WTC11 (cell line): ENCODE measurements around the gene OR1D5. TPM values are rescaled to one million over a fixed set of nuclear protein-coding genes. Genes with fewer than 3 reads are reported as not detected.

Experiments
- ATAC-seq: fragments of 200-7000 bp; cut with Tn5 transposase; 2 replicates; pipeline ENCODE4 v1.10.0; 2021; ENCODE audit warnings: mild to moderate bottlenecking, moderate library complexity
- CTCF ChIA-PET: fragments of 300-600 bp; sonication (Branson Sonifier 250); formaldehyde crosslinking; loops from one replicate; lab custom pipeline; 2021; ENCODE audit warnings: antibody characterized with exemption; lab: Charles Lee
- POLR2A ChIA-PET: fragments of 350-600 bp; sonication (Branson Sonifier 250); formaldehyde crosslinking; loops from one replicate; lab custom pipeline; 2021; ENCODE audit warnings: antibody characterized with exemption; lab: Charles Lee
- DNase-seq: peaks from one replicate; pipeline ENCODE4 v3.0.0; 2021; ENCODE audit warnings: low spot score
- H3K27ac Mint-ChIP-seq: 2 replicates; pipeline ENCODE4 v1.8.0; 2021; ENCODE audit warnings: mixed read lengths
- H3K27me3 Mint-ChIP-seq: 2 replicates; pipeline ENCODE4 v1.8.0; 2021; ENCODE audit warnings: low read depth, mild to moderate bottlenecking, moderate library complexity, mixed read lengths
- H3K36me3 Mint-ChIP-seq: 2 replicates; pipeline ENCODE4 v1.8.0; 2021; ENCODE audit warnings: mixed read lengths
- H3K4me1 Mint-ChIP-seq: 2 replicates; pipeline ENCODE4 v1.8.0; 2022; ENCODE audit warnings: mixed read lengths
- H3K4me3 Mint-ChIP-seq: 2 replicates; pipeline ENCODE4 v1.8.0; 2021; ENCODE audit warnings: mild to moderate bottlenecking, moderate library complexity, mixed read lengths
- H3K9me3 Mint-ChIP-seq: 2 replicates; pipeline ENCODE4 v1.8.0; 2021; ENCODE audit warnings: mixed read lengths
- ELF4 ChIP-seq: sonication (generic); formaldehyde crosslinking; IDR thresholded peaks from 2 replicates; pipeline ENCODE4 v1.8.1; 2022; ENCODE audit warnings: low read depth, mild to moderate bottlenecking, moderate library complexity, missing genetic modification reagents
- EMX1 ChIP-seq: fragments of 250-450 bp; sonication (Bioruptor Pico); IDR thresholded peaks from 2 replicates; pipeline ENCODE4 v1.8.0; 2021; ENCODE audit warnings: mild to moderate bottlenecking
- ESRRA ChIP-seq: sonication (generic); formaldehyde crosslinking; IDR thresholded peaks from 2 replicates; pipeline ENCODE4 v1.8.1; 2022; ENCODE audit warnings: mild to moderate bottlenecking, missing genetic modification reagents, borderline replicate concordance
- FOXJ3 ChIP-seq: sonication (generic); formaldehyde crosslinking; IDR thresholded peaks from 2 replicates; pipeline ENCODE4 v1.9.0; 2021; ENCODE audit warnings: missing genetic modification reagents, mild to moderate bottlenecking, borderline replicate concordance
- GABPB1 ChIP-seq: sonication (generic); formaldehyde crosslinking; IDR thresholded peaks from 2 replicates; pipeline ENCODE4 v1.8.1; 2023; ENCODE audit warnings: mild to moderate bottlenecking, missing genetic modification reagents
- JUN ChIP-seq: sonication (generic); formaldehyde crosslinking; IDR thresholded peaks from 2 replicates; pipeline ENCODE4 v1.8.0; 2023; ENCODE audit warnings: mild to moderate bottlenecking, missing genetic modification reagents
- NFATC4 ChIP-seq: fragments of 250-450 bp; sonication (Bioruptor Pico); IDR thresholded peaks from 2 replicates; pipeline ENCODE4 v1.9.0; 2021; ENCODE audit warnings: mild to moderate bottlenecking
- OVOL2 ChIP-seq: fragments of 250-450 bp; sonication (Bioruptor Pico); IDR thresholded peaks from 2 replicates; pipeline ENCODE4 v1.9.0; 2021; ENCODE audit warnings: mild to moderate bottlenecking, borderline replicate concordance
- RORB ChIP-seq: fragments of 250-450 bp; sonication (Bioruptor Pico); IDR thresholded peaks from 2 replicates; pipeline ENCODE4 v1.9.0; 2021; ENCODE audit warnings: mild to moderate bottlenecking
- ZNF317 ChIP-seq: sonication (generic); formaldehyde crosslinking; IDR thresholded peaks from 2 replicates; pipeline ENCODE4 v1.8.1; 2023; ENCODE audit warnings: low read depth, mild to moderate bottlenecking, moderate library complexity, missing genetic modification reagents, borderline replicate concordance
- ZNF396 ChIP-seq: fragments of 250-450 bp; sonication (Bioruptor Pico); IDR thresholded peaks from 2 replicates; pipeline ENCODE4 v1.8.0; 2021; ENCODE audit warnings: mild to moderate bottlenecking, moderate library complexity, borderline replicate concordance
- ZNF416 ChIP-seq: fragments of 250-450 bp; sonication (Bioruptor Pico); IDR thresholded peaks from 2 replicates; pipeline ENCODE4 v1.9.0; 2021; ENCODE audit warnings: mild to moderate bottlenecking, inconsistent platforms
- total RNA-seq: library from RNA; stranded (reverse); gene quantifications from 3 replicates; pipeline ENCODE4 v1.2.3, GENCODE V29; 2021
- TF ChIP-seq, protein P1 (sequence below): sonication (generic); formaldehyde crosslinking; IDR thresholded peaks from 2 replicates; pipeline ENCODE4 v1.8.0; 2022; ENCODE audit warnings: mild to moderate bottlenecking, missing genetic modification reagents
- TF ChIP-seq, protein P2 (sequence below): sonication (generic); formaldehyde crosslinking; IDR thresholded peaks from 2 replicates; pipeline ENCODE4 v1.8.0; 2022; ENCODE audit warnings: missing genetic modification reagents
- TF ChIP-seq, protein P3 (sequence below): sonication (generic); formaldehyde crosslinking; IDR thresholded peaks from 2 replicates; pipeline ENCODE4 v1.8.1; 2023; ENCODE audit warnings: mild to moderate bottlenecking, moderate library complexity, missing genetic modification reagents
- TF ChIP-seq, protein P4 (sequence below): sonication (generic); formaldehyde crosslinking; IDR thresholded peaks from 2 replicates; pipeline ENCODE4 v1.8.0; 2022; ENCODE audit warnings: mild to moderate bottlenecking, missing genetic modification reagents
- TF ChIP-seq, protein P5 (sequence below): sonication (generic); formaldehyde crosslinking; IDR thresholded peaks from 2 replicates; pipeline ENCODE4 v1.8.0; 2023; ENCODE audit warnings: mild to moderate bottlenecking, missing genetic modification reagents
- TF ChIP-seq, protein P6 (sequence below): sonication (generic); formaldehyde crosslinking; IDR thresholded peaks from 2 replicates; pipeline ENCODE4 v1.8.1; 2022; ENCODE audit warnings: missing genetic modification reagents, borderline replicate concordance

Gene OR1D5
- total RNA-seq, 1 experiment from 2014 or later, result not detected

DNA sequence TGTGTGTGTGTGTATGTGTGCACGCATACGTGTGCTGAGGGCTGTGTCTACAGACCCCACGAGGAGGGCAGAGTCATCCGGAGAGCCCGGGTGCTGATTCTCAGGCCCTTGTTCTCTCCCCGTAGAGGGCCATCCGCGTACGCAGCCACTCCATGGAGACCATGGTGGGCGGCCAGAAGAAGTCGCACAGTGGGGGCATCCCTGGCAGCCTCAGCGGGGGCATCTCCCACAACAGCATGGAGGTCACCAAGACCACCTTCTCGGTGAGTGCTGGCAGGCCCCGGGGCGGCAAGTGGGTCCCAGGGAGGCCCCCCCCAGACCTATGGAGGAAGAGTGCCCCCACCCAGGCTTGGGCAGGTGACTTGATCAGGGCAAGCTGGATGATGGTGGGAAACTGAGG is 45.5 kb downstream of the OR1D5 start:
- no peaks in the 10 kb centered on the region for H3K4me1 Mint-ChIP-seq
- ATAC-seq, result no peak
- ChIA-PET CTCF (no interaction called here), POLR2A (no interaction called here)
- no peak for TF ChIP-seq JUN (CRISPR knock-in tag)
- no peak for TF ChIP-seq FOXJ3 (CRISPR knock-in tag)
- no peak for TF ChIP-seq ZNF396 (CRISPR knock-in tag)
- TF ChIP-seq, protein P1, sequence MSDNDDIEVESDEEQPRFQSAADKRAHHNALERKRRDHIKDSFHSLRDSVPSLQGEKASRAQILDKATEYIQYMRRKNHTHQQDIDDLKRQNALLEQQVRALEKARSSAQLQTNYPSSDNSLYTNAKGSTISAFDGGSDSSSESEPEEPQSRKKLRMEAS (CRISPR knock-in tag), result no peak
- TF ChIP-seq NFATC4 (CRISPR knock-in tag), result no peak
- no peak for TF ChIP-seq ELF4
- TF ChIP-seq RORB (CRISPR knock-in tag), result no peak
- TF ChIP-seq, protein P2, sequence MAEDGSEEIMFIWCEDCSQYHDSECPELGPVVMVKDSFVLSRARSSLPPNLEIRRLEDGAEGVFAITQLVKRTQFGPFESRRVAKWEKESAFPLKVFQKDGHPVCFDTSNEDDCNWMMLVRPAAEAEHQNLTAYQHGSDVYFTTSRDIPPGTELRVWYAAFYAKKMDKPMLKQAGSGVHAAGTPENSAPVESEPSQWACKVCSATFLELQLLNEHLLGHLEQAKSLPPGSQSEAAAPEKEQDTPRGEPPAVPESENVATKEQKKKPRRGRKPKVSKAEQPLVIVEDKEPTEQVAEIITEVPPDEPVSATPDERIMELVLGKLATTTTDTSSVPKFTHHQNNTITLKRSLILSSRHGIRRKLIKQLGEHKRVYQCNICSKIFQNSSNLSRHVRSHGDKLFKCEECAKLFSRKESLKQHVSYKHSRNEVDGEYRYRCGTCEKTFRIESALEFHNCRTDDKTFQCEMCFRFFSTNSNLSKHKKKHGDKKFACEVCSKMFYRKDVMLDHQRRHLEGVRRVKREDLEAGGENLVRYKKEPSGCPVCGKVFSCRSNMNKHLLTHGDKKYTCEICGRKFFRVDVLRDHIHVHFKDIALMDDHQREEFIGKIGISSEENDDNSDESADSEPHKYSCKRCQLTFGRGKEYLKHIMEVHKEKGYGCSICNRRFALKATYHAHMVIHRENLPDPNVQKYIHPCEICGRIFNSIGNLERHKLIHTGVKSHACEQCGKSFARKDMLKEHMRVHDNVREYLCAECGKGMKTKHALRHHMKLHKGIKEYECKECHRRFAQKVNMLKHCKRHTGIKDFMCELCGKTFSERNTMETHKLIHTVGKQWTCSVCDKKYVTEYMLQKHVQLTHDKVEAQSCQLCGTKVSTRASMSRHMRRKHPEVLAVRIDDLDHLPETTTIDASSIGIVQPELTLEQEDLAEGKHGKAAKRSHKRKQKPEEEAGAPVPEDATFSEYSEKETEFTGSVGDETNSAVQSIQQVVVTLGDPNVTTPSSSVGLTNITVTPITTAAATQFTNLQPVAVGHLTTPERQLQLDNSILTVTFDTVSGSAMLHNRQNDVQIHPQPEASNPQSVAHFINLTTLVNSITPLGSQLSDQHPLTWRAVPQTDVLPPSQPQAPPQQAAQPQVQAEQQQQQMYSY (CRISPR knock-in tag), result no peak
- TF ChIP-seq ESRRA (CRISPR knock-in tag), result no peak
- TF ChIP-seq, protein P3, sequence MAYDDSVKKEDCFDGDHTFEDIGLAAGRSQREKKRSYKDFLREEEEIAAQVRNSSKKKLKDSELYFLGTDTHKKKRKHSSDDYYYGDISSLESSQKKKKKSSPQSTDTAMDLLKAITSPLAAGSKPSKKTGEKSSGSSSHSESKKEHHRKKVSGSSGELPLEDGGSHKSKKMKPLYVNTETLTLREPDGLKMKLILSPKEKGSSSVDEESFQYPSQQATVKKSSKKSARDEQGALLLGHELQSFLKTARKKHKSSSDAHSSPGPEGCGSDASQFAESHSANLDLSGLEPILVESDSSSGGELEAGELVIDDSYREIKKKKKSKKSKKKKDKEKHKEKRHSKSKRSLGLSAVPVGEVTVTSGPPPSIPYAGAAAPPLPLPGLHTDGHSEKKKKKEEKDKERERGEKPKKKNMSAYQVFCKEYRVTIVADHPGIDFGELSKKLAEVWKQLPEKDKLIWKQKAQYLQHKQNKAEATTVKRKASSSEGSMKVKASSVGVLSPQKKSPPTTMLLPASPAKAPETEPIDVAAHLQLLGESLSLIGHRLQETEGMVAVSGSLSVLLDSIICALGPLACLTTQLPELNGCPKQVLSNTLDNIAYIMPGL (CRISPR knock-in tag), result no peak
- TF ChIP-seq ZNF416, result no peak
- DNase-seq, result no peak
- no peaks in the 10 kb centered on the region for H3K27me3 Mint-ChIP-seq
- no peak overlapping the region for H3K4me3 Mint-ChIP-seq
- H3K9me3 Mint-ChIP-seq, result peaks cover 24% of the 10 kb centered on the region
- H3K27ac Mint-ChIP-seq, result no peak overlapping the region
- H3K36me3 Mint-ChIP-seq, result peaks cover 51% of the 10 kb centered on the region

DNA sequence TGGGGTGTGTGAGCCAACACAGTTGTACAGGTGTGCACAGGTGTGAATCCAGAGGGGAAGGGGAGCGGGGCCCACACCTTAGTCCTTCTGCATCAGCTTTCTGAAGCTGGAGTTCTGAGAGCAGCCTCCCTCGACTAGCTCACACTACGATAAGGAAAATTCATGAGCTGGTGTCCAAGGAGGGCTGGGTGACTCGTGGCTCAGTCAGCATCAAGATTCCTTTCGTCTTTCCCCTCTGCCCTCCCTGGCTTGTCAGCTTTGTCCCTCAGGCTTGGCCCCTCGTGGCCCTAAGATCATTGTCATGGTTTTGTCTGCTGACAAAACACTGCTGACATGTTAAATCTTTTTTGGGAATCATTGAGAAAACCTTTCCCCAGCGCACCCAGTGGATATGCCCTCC is 47.5 kb downstream of the OR1D5 start:
- Mint-ChIP-seq H3K4me1 (no peaks in the 10 kb centered on the region), H3K4me3 (no peak overlapping the region), H3K36me3 (peaks cover 38% of the 10 kb centered on the region), H3K27ac (no peak overlapping the region; the same call in 1 of the 2 replicates), H3K27me3 (no peaks in the 10 kb centered on the region), H3K9me3 (peaks cover 3% of the 10 kb centered on the region)
- ChIA-PET POLR2A (no interaction called here), CTCF (interaction anchor here (1.0 to 1.5 kb wide), 3 partner anchors 167 to 229 kb away, joined by 3 to 6 read pairs (median 4); no protein-coding TSS in a partner anchor)
- ATAC-seq (no peak), DNase-seq (no peak)
- TF ChIP-seq OVOL2 (CRISPR knock-in tag) (no peak), ELF4 (no peak), ZNF317 (no peak), GABPB1 (no peak), EMX1 (CRISPR knock-in tag) (no peak)
- TF ChIP-seq, protein P4, sequence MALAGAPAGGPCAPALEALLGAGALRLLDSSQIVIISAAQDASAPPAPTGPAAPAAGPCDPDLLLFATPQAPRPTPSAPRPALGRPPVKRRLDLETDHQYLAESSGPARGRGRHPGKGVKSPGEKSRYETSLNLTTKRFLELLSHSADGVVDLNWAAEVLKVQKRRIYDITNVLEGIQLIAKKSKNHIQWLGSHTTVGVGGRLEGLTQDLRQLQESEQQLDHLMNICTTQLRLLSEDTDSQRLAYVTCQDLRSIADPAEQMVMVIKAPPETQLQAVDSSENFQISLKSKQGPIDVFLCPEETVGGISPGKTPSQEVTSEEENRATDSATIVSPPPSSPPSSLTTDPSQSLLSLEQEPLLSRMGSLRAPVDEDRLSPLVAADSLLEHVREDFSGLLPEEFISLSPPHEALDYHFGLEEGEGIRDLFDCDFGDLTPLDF (CRISPR knock-in tag), result no peak
- TF ChIP-seq, protein P5, sequence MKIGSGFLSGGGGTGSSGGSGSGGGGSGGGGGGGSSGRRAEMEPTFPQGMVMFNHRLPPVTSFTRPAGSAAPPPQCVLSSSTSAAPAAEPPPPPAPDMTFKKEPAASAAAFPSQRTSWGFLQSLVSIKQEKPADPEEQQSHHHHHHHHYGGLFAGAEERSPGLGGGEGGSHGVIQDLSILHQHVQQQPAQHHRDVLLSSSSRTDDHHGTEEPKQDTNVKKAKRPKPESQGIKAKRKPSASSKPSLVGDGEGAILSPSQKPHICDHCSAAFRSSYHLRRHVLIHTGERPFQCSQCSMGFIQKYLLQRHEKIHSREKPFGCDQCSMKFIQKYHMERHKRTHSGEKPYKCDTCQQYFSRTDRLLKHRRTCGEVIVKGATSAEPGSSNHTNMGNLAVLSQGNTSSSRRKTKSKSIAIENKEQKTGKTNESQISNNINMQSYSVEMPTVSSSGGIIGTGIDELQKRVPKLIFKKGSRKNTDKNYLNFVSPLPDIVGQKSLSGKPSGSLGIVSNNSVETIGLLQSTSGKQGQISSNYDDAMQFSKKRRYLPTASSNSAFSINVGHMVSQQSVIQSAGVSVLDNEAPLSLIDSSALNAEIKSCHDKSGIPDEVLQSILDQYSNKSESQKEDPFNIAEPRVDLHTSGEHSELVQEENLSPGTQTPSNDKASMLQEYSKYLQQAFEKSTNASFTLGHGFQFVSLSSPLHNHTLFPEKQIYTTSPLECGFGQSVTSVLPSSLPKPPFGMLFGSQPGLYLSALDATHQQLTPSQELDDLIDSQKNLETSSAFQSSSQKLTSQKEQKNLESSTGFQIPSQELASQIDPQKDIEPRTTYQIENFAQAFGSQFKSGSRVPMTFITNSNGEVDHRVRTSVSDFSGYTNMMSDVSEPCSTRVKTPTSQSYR (CRISPR knock-in tag), result no peak
- TF ChIP-seq, protein P6, sequence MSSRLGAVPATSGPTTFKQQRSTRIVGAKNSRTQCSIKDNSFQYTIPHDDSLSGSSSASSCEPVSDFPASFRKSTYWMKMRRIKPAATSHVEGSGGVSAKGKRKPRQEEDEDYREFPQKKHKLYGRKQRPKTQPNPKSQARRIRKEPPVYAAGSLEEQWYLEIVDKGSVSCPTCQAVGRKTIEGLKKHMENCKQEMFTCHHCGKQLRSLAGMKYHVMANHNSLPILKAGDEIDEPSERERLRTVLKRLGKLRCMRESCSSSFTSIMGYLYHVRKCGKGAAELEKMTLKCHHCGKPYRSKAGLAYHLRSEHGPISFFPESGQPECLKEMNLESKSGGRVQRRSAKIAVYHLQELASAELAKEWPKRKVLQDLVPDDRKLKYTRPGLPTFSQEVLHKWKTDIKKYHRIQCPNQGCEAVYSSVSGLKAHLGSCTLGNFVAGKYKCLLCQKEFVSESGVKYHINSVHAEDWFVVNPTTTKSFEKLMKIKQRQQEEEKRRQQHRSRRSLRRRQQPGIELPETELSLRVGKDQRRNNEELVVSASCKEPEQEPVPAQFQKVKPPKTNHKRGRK, result no peak
